Measurements from ENCODE around the gene GPR137. TPM values are rescaled to one million over a fixed set of nuclear protein-coding genes. Genes with fewer than 3 reads are reported as not detected.

The GPR137 gene
- total RNA-seq, 1 donor from 2014 or later: 24.8 TPM

GRCh38 chr11:64337538-64338249 is 52.0 kb downstream of the GPR137 start:
- no peak overlapping the region for H3K4me3 ChIP-seq (ENCODE audit: low read depth, low read length)
- TF ChIP-seq CTCF (conservative IDR thresholded peaks at IDR 0.05; ENCODE audit: low read depth, low read length): no peak
- no peak for DNase-seq (ENCODE audit: low read depth)

GRCh38 chr11:64338716-64339115 is 53.1 kb downstream of the GPR137 start:
- H3K4me3 ChIP-seq (ENCODE audit: low read depth, low read length): no peak overlapping the region
- no peak for TF ChIP-seq CTCF (conservative IDR thresholded peaks at IDR 0.05; ENCODE audit: low read depth, low read length)
- DNase-seq (ENCODE audit: low read depth): no peak

Other genes starting within 250 kb of the GPR137 start
- not detected in 2 replicates for gene FLRT1, start 249.9 kb upstream of the GPR137 start, total RNA-seq
- gene MACROD1, start 119.7 kb upstream of the GPR137 start, total RNA-seq: 18.7 and 27.8 TPM in 2 replicates
- gene STIP1, start 99.7 kb upstream of the GPR137 start, total RNA-seq: 275 and 315 TPM in 2 replicates
- 0.29 and 2.8 TPM in 2 replicates for gene FERMT3, start 79.1 kb upstream of the GPR137 start, total RNA-seq
- 63.3 and 98.1 TPM in 2 replicates for gene TRPT1, start 59.7 kb upstream of the GPR137 start, total RNA-seq
- 69.2 and 91.9 TPM in 2 replicates for gene NUDT22, start 59.6 kb upstream of the GPR137 start, total RNA-seq
- gene DNAJC4, start 55.3 kb upstream of the GPR137 start, total RNA-seq: 12.5 and 17.6 TPM in 2 replicates
- 15.6 and 25.7 TPM in 2 replicates for gene VEGFB, start 51.3 kb upstream of the GPR137 start, total RNA-seq
- 72.6 and 184 TPM in 2 replicates for gene FKBP2, start 44.8 kb upstream of the GPR137 start, total RNA-seq
- 674 and 753 TPM in 2 replicates for gene PPP1R14B, start 38.9 kb upstream of the GPR137 start, total RNA-seq
- gene PLCB3, start 34.3 kb upstream of the GPR137 start, total RNA-seq: 42.8 and 43.5 TPM in 2 replicates
- 113 and 156 TPM in 2 replicates for gene BAD, start 1.2 kb upstream of the GPR137 start, total RNA-seq
- gene KCNK4, start 5.5 kb downstream of the GPR137 start, total RNA-seq: 0.51 TPM in 1 of 2 replicates, not detected in the other
- not detected in 2 replicates for gene CATSPERZ, start 14.5 kb downstream of the GPR137 start, total RNA-seq
- 47.2 and 61.9 TPM in 2 replicates for gene ESRRA, start 19.7 kb downstream of the GPR137 start, total RNA-seq
- 359 and 470 TPM in 2 replicates for gene TRMT112, start 31.7 kb downstream of the GPR137 start, total RNA-seq
- gene PRDX5, start 32.3 kb downstream of the GPR137 start, total RNA-seq: 284 and 357 TPM in 2 replicates
- gene CCDC88B, start 54.4 kb downstream of the GPR137 start, total RNA-seq: 2.5 and 4.8 TPM in 2 replicates
- gene RPS6KA4, start 73.3 kb downstream of the GPR137 start, total RNA-seq: 37.1 and 69.9 TPM in 2 replicates